HepG2 (cell line): ENCODE data around the gene CAMTA1. TPM values are rescaled to one million over a fixed set of nuclear protein-coding genes. Genes with fewer than 3 reads are reported as not detected.

ENCODE experiments used
- ATAC-seq: fragments of 200-7000 bp; cut with Tn5 transposase; 3 replicates; pipeline ENCODE4 v1.9.1; 2020; ENCODE audit warnings: mild to moderate bottlenecking, moderate library complexity
- BruUV-seq: library from RNA; stranded (reverse); fragments of 400-500 nt; replicated peaks from 2 replicates; lab custom pipeline; 2021; lab: Mats Ljungman, UMichigan
- CTCF ChIA-PET: fragments of 300-600 bp; formaldehyde crosslinking; extraction: SDS; loops from one replicate; lab custom pipeline; 2021; ENCODE audit warnings: low total read pairs, inconsistent platforms, low intra/inter-chr PET ratio; lab: Yijun Ruan, JAX
- POLR2A ChIA-PET: fragments of 350-600 bp; sonication (Branson Sonifier 250); formaldehyde crosslinking; loops from one replicate; lab custom pipeline; 2020; ENCODE audit warnings: antibody characterized with exemption, inconsistent platforms; lab: Yijun Ruan, JAX
- DNase-seq: peaks from one replicate; pipeline ENCODE4 v3.0.0-alpha.2; 2015; ENCODE audit warnings: low spot score
- FAIRE-seq: peaks from 3 replicates; lab custom pipeline; 2011; peaks lifted over from hg19 to GRCh38; lab: Jason Lieb, UNC
- H2AFZ ChIP-seq: one replicate; pipeline ENCODE4 v1.6.1; 2011; ENCODE audit warnings: low read length, inconsistent platforms
- H3K27ac ChIP-seq: fragments of 300-600 bp; 3 replicates; pipeline ENCODE4 v1.8.0; 2011; ENCODE audit warnings: mixed run types, mild to moderate bottlenecking, mixed read lengths, low read length, inconsistent platforms; ENCODE audit not compliant: insufficient read depth; ENCODE audit errors: extremely low read length
- H3K27me3 ChIP-seq, 2 experiments: fragments of 200-600 bp in 1 of 2; 2 replicates in 1 of 2; 3 replicates in 1 of 2; pipeline versions ENCODE4 v1.6.0 to v1.8.0; 2011; ENCODE audit warnings: low read length in 2 of 2, mild to moderate bottlenecking in 2 of 2, moderate library complexity in 2 of 2, inconsistent platforms in 1 of 2; ENCODE audit not compliant: insufficient read depth in 2 of 2, control insufficient read depth in 1 of 2
- H3K36me3 ChIP-seq, 2 experiments: fragments of 200-600 bp in 1 of 2; replicated peaks in 1 of 2; 2 replicates in 1 of 2; 3 replicates in 1 of 2; pipeline versions ENCODE4 v1.5.1 to v1.8.0; 2011; ENCODE audit warnings: low read length in 2 of 2, inconsistent platforms in 1 of 2; ENCODE audit not compliant: insufficient read depth in 2 of 2, control insufficient read depth in 1 of 2
- H3K4me1 ChIP-seq: 2 replicates; pipeline ENCODE4 v1.5.1; 2012; ENCODE audit warnings: low read length, inconsistent platforms; ENCODE audit not compliant: insufficient read depth
- H3K4me2 ChIP-seq: 2 replicates; pipeline ENCODE4 v1.6.0; 2011; ENCODE audit warnings: low read depth, low read length, inconsistent platforms
- H3K4me3 ChIP-seq, 3 experiments: fragments of 200-600 bp in 1 of 3; sonication (generic), shearing (Covaris generic) in 1 of 3; replicated peaks in 1 of 3; 2 replicates each; pipeline ENCODE4 v1.5.1; 2011 to 2016; ENCODE audit warnings: low read length in 3 of 3, inconsistent platforms in 2 of 3, low read depth in 2 of 3, mild to moderate bottlenecking in 2 of 3, control low read depth in 1 of 3, mixed read lengths in 1 of 3; ENCODE audit not compliant: insufficient read depth in 1 of 3
- H3K79me2 ChIP-seq: one replicate; pipeline ENCODE4 v1.6.1; 2011; ENCODE audit warnings: low read length, inconsistent platforms; ENCODE audit not compliant: insufficient read depth
- H3K9ac ChIP-seq: 2 replicates; pipeline ENCODE4 v1.6.0; 2011; ENCODE audit warnings: mild to moderate bottlenecking, low read depth, low read length, inconsistent platforms; ENCODE audit not compliant: insufficient read depth
- H3K9me3 ChIP-seq: 2 replicates; pipeline ENCODE4 v1.5.1; 2012; ENCODE audit warnings: mild to moderate bottlenecking, low read length
- H4K20me1 ChIP-seq: 2 replicates; pipeline ENCODE4 v1.6.0; 2011; ENCODE audit warnings: inconsistent platforms, mild to moderate bottlenecking, low read length, moderate library complexity; ENCODE audit not compliant: insufficient read depth
- CERS6 ChIP-seq: sonication (generic); formaldehyde crosslinking; IDR thresholded peaks from 2 replicates; pipeline ENCODE4 v1.5.0; 2020; ENCODE audit warnings: missing genetic modification reagents
- HNRNPL ChIP-seq: fragments of 200-400 bp; formaldehyde crosslinking; IDR thresholded peaks from 2 replicates; pipeline ENCODE4 v1.6.1; 2017; ENCODE audit warnings: mild to moderate bottlenecking, low read depth, low read length
- PHF5A ChIP-seq: IDR thresholded peaks from one replicate; pipeline ENCODE4 v1.6.1; 2018; ENCODE audit warnings: low read depth, missing genetic modification reagents; ENCODE audit not compliant: unreplicated experiment
- SETDB1 ChIP-seq: sonication (generic); formaldehyde crosslinking; IDR thresholded peaks from 2 replicates; pipeline ENCODE4 v1.5.1; 2020; ENCODE audit warnings: missing genetic modification reagents, mild to moderate bottlenecking, borderline replicate concordance
- TGIF2 ChIP-seq: IDR thresholded peaks from 2 replicates; pipeline ENCODE4 v1.6.1; 2016; ENCODE audit warnings: control low read depth, missing compliant biosample characterization
- ZMYM3 ChIP-seq: sonication (generic); formaldehyde crosslinking; IDR thresholded peaks from 2 replicates; pipeline ENCODE4 v1.5.1; 2020; ENCODE audit warnings: mild to moderate bottlenecking, missing genetic modification reagents
- ZNF414 ChIP-seq: sonication (generic); formaldehyde crosslinking; IDR thresholded peaks from 2 replicates; pipeline ENCODE4 v1.5.0; 2020; ENCODE audit warnings: missing genetic modification reagents
- ZNF543 ChIP-seq: sonication (generic); formaldehyde crosslinking; IDR thresholded peaks from 2 replicates; pipeline ENCODE4 v1.4.0; 2020; ENCODE audit warnings: mild to moderate bottlenecking, missing genetic modification reagents
- WGBS: methylation state at CpG from one replicate; pipeline ENCODE4 v1.1.6; 2017; ENCODE audit warnings: low lambda C conversion rate; 5-methylcytosine and 5-hydroxymethylcytosine counted together
- in situ Hi-C: cut with HindIII; loops from 2 replicates; pipeline ENCODE4 v1.10.0; 2017; ENCODE audit warnings: low pct_unique_long_range_greater_than_20kb; ENCODE audit not compliant: extremely low pct_ligation_motif_present
- intact Hi-C: fragments of 100-400 bp; cut with micrococcal nuclease; formaldehyde crosslinking; loops from one replicate; pipeline ENCODE4 v1.10.0; 2022; ENCODE audit not compliant: unreplicated experiment
- polyA plus RNA-seq, 8 experiments: library from polyadenylated mRNA; depleted of rRNA in 3 of 8; stranded (reverse) in 7 of 8; unstranded in 1 of 8; fragments of >200 nt; fragmentation: Illumina TruSeq in 4 of 8; extraction: Trizol in 4 of 8; gene quantifications; 2 replicates each; pipeline versions ENCODE4 v1.2.1 to v1.2.3, GENCODE V29; 2011 to 2016; ENCODE audit warnings: low read depth in 4 of 8, missing spikeins in 1 of 8, mixed read lengths in 1 of 8; ENCODE audit not compliant: insufficient read depth in 1 of 8
- total RNA-seq, 5 experiments: library from RNA; depleted of rRNA; stranded (reverse); fragments of >200 nt; fragmentation: Illumina TruSeq; extraction: Trizol; gene quantifications; 2 replicates each; pipeline ENCODE4 v1.2.3, GENCODE V29; 2016; ENCODE audit warnings: low read depth in 1 of 5

Gene CAMTA1
- total and polyA plus RNA-seq, 2 of the 13 experiments (the other 11 are each of a cell fraction or from before 2014, with no cell fraction given) = 25.0 to 36.4 TPM

- H3K27me3 ChIP-seq = peaks cover 2 to 3% of the 10 kb centered on the region in 2 experiments; a peak in 1 of 5 replicates
- POLR2A ChIA-PET = no interaction called here
- H2AFZ ChIP-seq = no peak overlapping the region
- no peaks in the 10 kb centered on the region for H3K36me3 ChIP-seq
- no peak overlapping the region for H3K9ac ChIP-seq
- in situ Hi-C loops (no loop called here), intact Hi-C loops (no loop called here)
- no peak for ATAC-seq
- CTCF ChIA-PET = no interaction called here
- no peak for FAIRE-seq
- H3K4me2 ChIP-seq = no peak overlapping the region
- no peaks in the 10 kb centered on the region for H3K9me3 ChIP-seq
- no peak overlapping the region for H3K27ac ChIP-seq
- WGBS = 71% methylated on average over 10 of the region's 12 CpGs
- H3K4me1 ChIP-seq = no peaks in the 10 kb centered on the region
- DNase-seq = no peak
- no peak overlapping the region for H3K4me3 ChIP-seq
- no peaks in the 10 kb centered on the region for H4K20me1 ChIP-seq
- H3K79me2 ChIP-seq = no peaks in the 10 kb centered on the region
- BruUV-seq = no TSS peak
- no peak for TF ChIP-seq ZNF543 (CRISPR knock-in tag)
- TF ChIP-seq TGIF2 (CRISPR knock-in tag) = no peak
- TF ChIP-seq ZMYM3 (CRISPR knock-in tag) = no peak
- no peak for TF ChIP-seq PHF5A (CRISPR knock-in tag)
- no peak for TF ChIP-seq HNRNPL
- no peak for TF ChIP-seq ZNF414 (CRISPR knock-in tag)
- no peak for TF ChIP-seq CERS6 (CRISPR knock-in tag)
- no peak for TF ChIP-seq SETDB1 (CRISPR knock-in tag)
- TF ChIP-seq, all 625 proteins: peak for 0
Observed at GRCh38 chr1:7403265-7404045, 618.2 kb downstream of the CAMTA1 start.
